ENCODE measurements around the gene HBS1L. TPM values are rescaled to one million over a fixed set of nuclear protein-coding genes. Genes with fewer than 3 reads are reported as not detected.

HBS1L gene
- polyA plus RNA-seq, 3 donors: 16.0 to 48.9 (median 36.3) TPM

- TF ChIP-seq, protein P1, sequence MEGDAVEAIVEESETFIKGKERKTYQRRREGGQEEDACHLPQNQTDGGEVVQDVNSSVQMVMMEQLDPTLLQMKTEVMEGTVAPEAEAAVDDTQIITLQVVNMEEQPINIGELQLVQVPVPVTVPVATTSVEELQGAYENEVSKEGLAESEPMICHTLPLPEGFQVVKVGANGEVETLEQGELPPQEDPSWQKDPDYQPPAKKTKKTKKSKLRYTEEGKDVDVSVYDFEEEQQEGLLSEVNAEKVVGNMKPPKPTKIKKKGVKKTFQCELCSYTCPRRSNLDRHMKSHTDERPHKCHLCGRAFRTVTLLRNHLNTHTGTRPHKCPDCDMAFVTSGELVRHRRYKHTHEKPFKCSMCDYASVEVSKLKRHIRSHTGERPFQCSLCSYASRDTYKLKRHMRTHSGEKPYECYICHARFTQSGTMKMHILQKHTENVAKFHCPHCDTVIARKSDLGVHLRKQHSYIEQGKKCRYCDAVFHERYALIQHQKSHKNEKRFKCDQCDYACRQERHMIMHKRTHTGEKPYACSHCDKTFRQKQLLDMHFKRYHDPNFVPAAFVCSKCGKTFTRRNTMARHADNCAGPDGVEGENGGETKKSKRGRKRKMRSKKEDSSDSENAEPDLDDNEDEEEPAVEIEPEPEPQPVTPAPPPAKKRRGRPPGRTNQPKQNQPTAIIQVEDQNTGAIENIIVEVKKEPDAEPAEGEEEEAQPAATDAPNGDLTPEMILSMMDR (IDR thresholded peaks at IDR 0.05): no peak
- H3K27me3 Mint-ChIP-seq (ENCODE audit: low read depth in 3 of 3): peaks cover 0 to 2% (median 0%) of the 10 kb centered on the region in 3 donors
- peaks cover 6 to 25% of the 10 kb centered on the region in 2 donors for H3K36me3 Mint-ChIP-seq
- DNase-seq: no peak
- Histone ChIP-seq H4K20me1 (ENCODE audit: insufficient read depth, low read length) (peaks cover 6% of the 10 kb centered on the region), H3K27ac (ENCODE audit: low read depth in 1 of 2, low read length in 2 of 2) (no peak overlapping the region), H3K4me3 (replicated peaks in 1 of 3; ENCODE audit: low read depth in 2 of 3, low read length in 3 of 3) (no peak overlapping the region), H3K36me3 (replicated peaks in 1 of 2; ENCODE audit: control insufficient read depth in 1 of 2, insufficient read depth in 2 of 2, low read length in 2 of 2) (peaks cover 2 to 7% of the 10 kb centered on the region in 2 donors), H3K9ac (ENCODE audit: insufficient read depth, low read length, poor library complexity, severe bottlenecking) (no peak overlapping the region), H3K27me3 (ENCODE audit: control insufficient read depth in 2 of 2, insufficient read depth in 2 of 2, low read length in 2 of 2) (no peaks in the 10 kb centered on the region), H3K9me3 (replicated peaks in 1 of 2; ENCODE audit: control insufficient read depth in 1 of 2, insufficient read depth in 1 of 2, low read length in 2 of 2) (no peaks in the 10 kb centered on the region), H2AFZ (ENCODE audit: insufficient read depth, low read depth, low read length, poor library complexity, severe bottlenecking) (no peak overlapping the region), H3K4me1 (ENCODE audit: control insufficient read depth in 1 of 2, insufficient read depth in 2 of 2, low read length in 2 of 2) (peaks cover 2 to 8% of the 10 kb centered on the region in 2 donors), H3K4me2 (replicated peaks; ENCODE audit: extremely low read depth, low read length, poor library complexity, severe bottlenecking) (no peak overlapping the region), H3K79me2 (ENCODE audit: insufficient read depth, low read length) (no peaks in the 10 kb centered on the region)
- no peaks in the 10 kb centered on the region for H3K9me3 Mint-ChIP-seq
- H3K4me1 Mint-ChIP-seq: peaks cover 19% of the 10 kb centered on the region
- intact Hi-C loops (cut with micrococcal nuclease): no loop called here
- WGBS (ENCODE audit: insufficient coverage): 40% methylated on average over 1 of the region's 4 CpGs
- no peak overlapping the region for H3K4me3 Mint-ChIP-seq
- H3K27ac Mint-ChIP-seq: peak overlapping the region in 2 of 7 donors; percentile 28 to 74
Measured at GRCh38 chr6:135014353-135014832, 40.2 kb downstream of the HBS1L start.

GRCh38 chr6:135013211-135013610 lies 41.4 kb downstream of the HBS1L start:
- H3K36me3 ChIP-seq (replicated peaks in 1 of 2; ENCODE audit: control insufficient read depth in 1 of 2, insufficient read depth in 2 of 2, low read length in 2 of 2): peaks cover 2 to 15% of the 10 kb centered on the region in 2 donors
- Mint-ChIP-seq H3K4me1 (peaks cover 11% of the 10 kb centered on the region), H3K4me3 (no peak overlapping the region), H3K9me3 (no peaks in the 10 kb centered on the region), H3K27me3 (ENCODE audit: low read depth in 3 of 3) (peaks cover 0 to 2% (median 0%) of the 10 kb centered on the region in 3 donors), H3K27ac (no peak overlapping the region), H3K36me3 (peaks cover 9 to 32% of the 10 kb centered on the region in 2 donors)
- peaks cover 6% of the 10 kb centered on the region for H4K20me1 ChIP-seq (ENCODE audit: insufficient read depth, low read length)
- no peak overlapping the region for H3K4me3 ChIP-seq (replicated peaks in 1 of 3; ENCODE audit: low read depth in 2 of 3, low read length in 3 of 3)
- H3K79me2 ChIP-seq (ENCODE audit: insufficient read depth, low read length): no peaks in the 10 kb centered on the region
- WGBS (ENCODE audit: insufficient coverage): no CpG with 5 or more reads among the region's 3 CpGs
- no peak overlapping the region for H3K27ac ChIP-seq (ENCODE audit: low read depth in 1 of 2, low read length in 2 of 2)
- H3K9me3 ChIP-seq (replicated peaks in 1 of 2; ENCODE audit: control insufficient read depth in 1 of 2, insufficient read depth in 1 of 2, low read length in 2 of 2): no peaks in the 10 kb centered on the region
- H3K4me2 ChIP-seq (replicated peaks; ENCODE audit: extremely low read depth, low read length, poor library complexity, severe bottlenecking): no peak overlapping the region
- H3K27me3 ChIP-seq (ENCODE audit: control insufficient read depth in 2 of 2, insufficient read depth in 2 of 2, low read length in 2 of 2): no peaks in the 10 kb centered on the region
- H3K4me1 ChIP-seq (ENCODE audit: control insufficient read depth in 1 of 2, insufficient read depth in 2 of 2, low read length in 2 of 2): no peaks in the 10 kb centered on the region
- H2AFZ ChIP-seq (ENCODE audit: insufficient read depth, low read depth, low read length, poor library complexity, severe bottlenecking): no peak overlapping the region
- intact Hi-C loops (cut with micrococcal nuclease): no loop called here
- TF ChIP-seq, protein P1 (IDR thresholded peaks at IDR 0.05): no peak
- DNase-seq: no peak
- no peak overlapping the region for H3K9ac ChIP-seq (ENCODE audit: insufficient read depth, low read length, poor library complexity, severe bottlenecking)
